GM23338 (cell line): ENCODE data around the gene BHLHE41.

Experiments used
- CREB1 ChIP-seq: fragments of 250-450 bp; sonication (Bioruptor Pico); IDR thresholded peaks from 2 replicates; pipeline ENCODE4 v1.5.0; 2020; ENCODE audit warnings: low read depth, mild to moderate bottlenecking, moderate library complexity
- CTCF ChIP-seq, 2 experiments: fragments of 200-600 bp in 1 of 2; sonication (generic) in 1 of 2; conservative IDR thresholded peaks; 2 replicates each; pipeline versions ENCODE4 v1.5.1 to v1.6.1; 2016 to 2017; ENCODE audit warnings: antibody characterized with exemption in 2 of 2, low read depth in 2 of 2, mild to moderate bottlenecking in 2 of 2, moderate library complexity in 1 of 2
- REST ChIP-seq: IDR thresholded peaks from one replicate; pipeline ENCODE4 v1.6.1; 2018; ENCODE audit warnings: antibody characterized with exemption; ENCODE audit not compliant: unreplicated experiment

- TF ChIP-seq REST (no peak), CTCF (conservative IDR thresholded peaks at IDR 0.05; ENCODE audit: low read depth in 2 of 2) (no peak), CREB1 (CRISPR knock-in tag) (no peak)
Observed at GRCh38 chr12:26121323-26122060, 3.3 kb downstream of the BHLHE41 start.
